Left colon (tissue), 2 donors: Measurements from ENCODE around the gene LIN7A. TPM values are rescaled to one million over a fixed set of nuclear protein-coding genes. Genes with fewer than 3 reads are reported as not detected.

Source experiments
- ATAC-seq: fragments of 200-7000 bp; cut with Tn5 transposase; one replicate; pipeline ENCODE4 v1.9.1; 2020; ENCODE audit warnings: mild to moderate bottlenecking, moderate library complexity
- DNase-seq, 2 donors: peaks; one replicate each; pipeline ENCODE4 v3.0.0-alpha.2; 2020
- intact Hi-C, 2 donors: fragments of 100-400 bp; cut with DNase I in 1 of 2; cut with micrococcal nuclease in 1 of 2; formaldehyde crosslinking; loops; one replicate each; pipeline versions ENCODE4 v1.11.2 to v1.14.0; 2022; cut with DNase I, micrococcal nuclease
- long read RNA-seq: library from polyadenylated mRNA; unstranded; transcript quantifications from one replicate; pipeline ENCODE4 v2.0.0, GENCODE V29; 2021
- total RNA-seq, 2 donors: library from RNA; stranded (reverse); fragmentation: NEBNext Ultra II Directional; extraction: Animal tissue kit (Norgen Biotek cat#: 25700); gene quantifications; one replicate each; pipeline ENCODE4 v1.2.1, GENCODE V29; 2021
- donor health status: DM: no; HTN: no; CAD: no.
- donor health status: DM: yes; HTN: yes; CAD: no.

The LIN7A gene
- 1 to 10 TPM in 1 of 2 donors, under 1 TPM in 1; 0.61 to 2.6 TPM for total RNA-seq
- long read RNA-seq: 0 reads

- intact Hi-C loops: no loop called here
- ATAC-seq (peak; percentile 43), DNase-seq (peak in 1 of 2 donors; percentile 19)
These were observed at the start of gene LIN7A for GRCh38 chr12:80937391-80938238. Gene LIN7A, minus strand, starts transcription at chr12:80937934. Its CDS starts 212 bp downstream, at chr12:80937722.

GRCh38 chr12:80986224-80986623, 48.5 kb upstream of the LIN7A start:
- intact Hi-C loops: no loop called here
- DNase-seq: no peak
- no peak for ATAC-seq

- intact Hi-C loops: no loop called here
- ATAC-seq (peak; percentile 34), DNase-seq (no peak)
These were observed 42.1 kb upstream of the LIN7A start for GRCh38 chr12:80979816-80980215.

GRCh38 chr12:80979251-80979650, 41.5 kb upstream of the LIN7A start:
- intact Hi-C loops: no loop called here
- no peak for ATAC-seq
- no peak for DNase-seq

GRCh38 chr12:80977346-80977745, 39.6 kb upstream of the LIN7A start:
- DNase-seq: no peak
- intact Hi-C loops: no loop called here
- ATAC-seq: no peak

- no peak for DNase-seq
- intact Hi-C loops: no loop called here
- ATAC-seq: no peak
These were observed 30.6 kb upstream of the LIN7A start for GRCh38 chr12:80968326-80968725.

- intact Hi-C loops: no loop called here
- no peak for ATAC-seq
These were observed 29.8 kb upstream of the LIN7A start for GRCh38 chr12:80967565-80967964.

GRCh38 chr12:80966001-80966400, 28.3 kb upstream of the LIN7A start:
- ATAC-seq: no peak
- intact Hi-C loops: no loop called here
- DNase-seq: no peak

More at GRCh38 chr12:80967565-80967964, 29.8 kb upstream of the LIN7A start:
- DNase-seq: no peak

GRCh38 chr12:80958162-80958561, 20.4 kb upstream of the LIN7A start:
- intact Hi-C loops: no loop called here
- DNase-seq (no peak), ATAC-seq (no peak)

GRCh38 chr12:80954857-80955520, 17.3 kb upstream of the LIN7A start:
- intact Hi-C loops: no loop called here
- DNase-seq (no peak), ATAC-seq (no peak)

- ATAC-seq: no peak
- intact Hi-C loops: no loop called here
- no peak for DNase-seq
These were observed 14.7 kb upstream of the LIN7A start for GRCh38 chr12:80952443-80952842.

GRCh38 chr12:80946591-80946990, 8.9 kb upstream of the LIN7A start:
- intact Hi-C loops: no loop called here
- ATAC-seq (no peak), DNase-seq (no peak)

GRCh38 chr12:80943338-80943737, 5.6 kb upstream of the LIN7A start:
- peak; percentile 82 for ATAC-seq
- intact Hi-C loops: no loop called here
- DNase-seq: no peak

- intact Hi-C loops: no loop called here
- DNase-seq: no peak
- ATAC-seq: no peak
These were observed 4.2 kb upstream of the LIN7A start for GRCh38 chr12:80941916-80942315.

GRCh38 chr12:80939231-80939950, 1.7 kb upstream of the LIN7A start:
- ATAC-seq (no peak), DNase-seq (no peak)
- intact Hi-C loops: no loop called here

- ATAC-seq: no peak
- intact Hi-C loops: no loop called here
- DNase-seq: no peak
These were observed 663 bp upstream of the LIN7A start for GRCh38 chr12:80938397-80938796.

GRCh38 chr12:80936642-80937390, 918 bp downstream of the LIN7A start:
- DNase-seq (peak; percentile 29 to 41), ATAC-seq (peak; percentile 88)
- intact Hi-C loops: no loop called here

- intact Hi-C loops: no loop called here
These were observed 1.4 kb downstream of the LIN7A start for GRCh38 chr12:80936353-80936641.

GRCh38 chr12:80935111-80935510, 2.6 kb downstream of the LIN7A start:
- ATAC-seq: no peak
- intact Hi-C loops: no loop called here
- DNase-seq: no peak

More at GRCh38 chr12:80936353-80936641, 1.4 kb downstream of the LIN7A start:
- ATAC-seq (no peak), DNase-seq (no peak)
